Left forelimb (tissue), 1 donor: Measurements from ENCODE around the gene RAB11FIP3.
A peak's percentile ranks its signal among the peaks of the same experiment; 100 is the strongest.

ENCODE experiments used
- DNase-seq: peaks from one replicate; pipeline ENCODE4 v3.0.0-alpha.2; 2018; ENCODE audit warnings: low spot score

Gene RAB11FIP3

DNA sequence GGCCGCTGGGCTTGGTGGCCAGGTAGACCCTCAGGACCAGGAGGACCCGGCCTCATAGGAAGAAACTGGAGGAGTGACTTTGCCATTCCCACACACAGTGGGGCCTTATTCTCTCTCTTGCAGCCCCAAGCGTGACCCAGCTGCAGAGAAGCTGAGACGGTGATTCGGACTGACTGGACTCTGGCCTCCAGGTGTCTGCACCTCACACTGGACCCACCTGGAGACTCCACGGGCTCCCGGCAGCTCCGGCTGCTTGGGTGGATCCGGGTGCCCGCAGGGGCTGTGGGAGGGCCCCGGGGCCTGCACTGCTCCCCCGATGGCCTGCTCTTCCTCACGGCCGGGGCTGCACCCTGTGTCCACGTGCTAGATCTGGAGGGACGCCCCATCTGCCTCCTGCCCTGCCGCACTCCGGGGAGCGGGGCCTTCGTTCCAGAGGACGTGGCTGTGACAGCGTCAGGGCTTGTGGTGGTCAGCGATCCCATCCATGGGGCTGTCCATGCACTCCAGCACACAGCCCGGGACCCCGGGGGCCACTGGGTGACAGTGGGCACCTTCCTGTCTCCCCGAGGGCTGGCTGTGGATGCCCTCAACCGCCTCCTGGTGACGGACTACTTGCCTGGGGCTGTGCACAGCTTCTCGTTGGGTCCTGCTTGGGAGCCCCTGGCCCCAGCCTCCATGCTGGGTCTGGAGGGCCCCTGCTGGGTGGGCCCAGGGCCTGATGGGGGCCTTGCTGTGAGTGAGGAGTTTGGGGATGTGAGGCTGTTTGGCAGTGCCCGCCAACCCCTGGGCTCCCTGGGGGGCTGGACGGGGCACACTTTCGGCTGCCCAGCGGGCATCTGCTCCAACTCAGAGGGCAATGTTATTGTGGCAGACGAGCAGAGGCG is 142.2 kb downstream of the RAB11FIP3 start:
- no peak for DNase-seq

DNA sequence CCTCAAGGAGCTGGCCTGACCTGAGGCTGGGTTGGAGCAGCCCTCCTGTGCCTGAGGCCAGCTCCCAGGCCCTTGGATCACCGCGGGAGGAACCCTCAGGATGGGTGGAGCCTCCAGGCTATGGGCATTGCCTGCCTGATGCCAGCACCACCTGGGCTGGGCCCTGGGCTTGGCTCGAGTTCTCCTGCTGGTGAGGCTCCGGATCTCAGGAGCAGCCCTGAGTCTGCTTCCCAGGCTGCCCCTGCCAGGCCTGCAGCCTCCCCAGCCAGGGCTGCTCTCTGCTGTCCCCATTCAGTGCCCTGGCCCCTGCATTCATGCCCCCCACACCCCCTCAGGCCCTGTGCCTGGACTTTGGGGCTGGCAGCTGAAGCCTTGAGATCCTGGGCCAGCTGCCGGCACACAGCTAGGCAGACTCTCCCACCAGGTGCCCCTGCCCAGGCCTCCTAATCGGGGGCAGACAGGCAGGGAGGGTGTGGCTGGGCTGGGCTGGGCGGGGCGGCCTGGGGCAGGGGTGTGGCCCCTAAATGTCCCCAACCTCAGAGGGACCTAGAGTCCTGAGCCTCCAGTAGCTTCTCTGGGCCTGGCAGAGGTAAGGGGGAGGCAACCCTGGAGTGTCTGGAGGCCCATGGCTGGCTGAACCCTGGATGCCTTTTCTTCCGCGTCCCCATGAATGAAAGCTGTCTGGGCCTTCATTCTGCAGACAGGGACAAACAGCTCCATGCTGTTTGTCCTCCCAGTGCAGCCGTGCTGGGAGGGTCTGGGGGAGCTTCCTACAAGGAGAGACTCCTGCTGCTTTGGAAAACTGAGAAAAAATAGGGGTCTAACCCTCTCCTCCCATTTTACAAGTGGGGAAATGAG is 143.2 kb downstream of the RAB11FIP3 start:
- DNase-seq: no peak

DNA sequence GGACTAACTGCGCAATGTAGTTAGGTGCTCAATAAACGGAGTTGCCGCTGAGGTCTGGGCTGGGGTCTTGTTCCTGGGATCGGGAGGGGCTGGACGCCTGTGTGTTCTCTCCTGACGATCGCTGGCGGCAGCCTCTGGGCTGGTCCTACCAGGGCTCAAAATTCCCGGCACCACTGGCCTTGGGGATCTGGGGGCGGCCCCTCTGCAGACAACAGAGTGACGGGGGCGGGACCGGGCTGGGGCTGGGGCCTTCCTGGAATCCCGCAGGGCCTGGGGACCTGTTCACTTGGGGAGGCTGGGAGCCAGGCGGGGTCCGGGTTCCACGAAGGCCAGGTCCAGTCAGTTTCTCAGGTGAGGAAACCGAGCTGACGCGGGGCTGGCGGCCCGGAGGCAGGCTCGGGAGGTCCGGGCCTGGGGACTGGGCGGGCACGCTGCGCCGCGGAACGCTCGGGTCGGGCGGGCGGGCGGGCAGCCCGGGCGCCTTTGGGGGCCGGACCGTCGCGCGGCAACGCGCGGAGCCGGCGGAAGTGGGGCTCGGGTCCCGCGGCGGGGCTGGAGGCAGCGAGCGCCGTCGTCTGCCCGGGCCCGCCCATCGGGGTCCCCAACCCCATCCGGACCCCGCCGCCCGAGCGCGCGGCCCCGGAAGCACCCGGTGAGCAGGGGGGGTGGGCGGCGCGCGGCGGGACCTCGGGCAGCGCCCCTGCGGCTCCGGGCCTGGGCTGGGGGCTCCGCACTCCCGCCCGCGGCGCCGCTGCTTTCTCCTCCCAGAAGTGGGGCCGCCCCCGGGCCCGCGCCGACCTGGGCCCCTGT is 144.2 kb downstream of the RAB11FIP3 start, which contains the start of gene PIGQ:
PIGQ (plus strand) TSS at position 524 of the 810 bp plus-strand sequence. CDS start 4,107 bp downstream, outside the sequence.
- DNase-seq: peak; percentile 87
